ENCODE measurements around the gene C1orf232.
A peak's percentile ranks its signal among the peaks of the same experiment; 100 is the strongest.

C1orf232 gene

GRCh38 chr1:26160527-26161414 lies 8.0 kb downstream of the C1orf232 start:
- peak overlapping the region; percentile 71 for H3K27ac ChIP-seq

GRCh38 chr1:26159743-26160039 lies 9.1 kb downstream of the C1orf232 start:
- no peak overlapping the region for H3K27ac ChIP-seq
- TF ChIP-seq, protein P1, sequence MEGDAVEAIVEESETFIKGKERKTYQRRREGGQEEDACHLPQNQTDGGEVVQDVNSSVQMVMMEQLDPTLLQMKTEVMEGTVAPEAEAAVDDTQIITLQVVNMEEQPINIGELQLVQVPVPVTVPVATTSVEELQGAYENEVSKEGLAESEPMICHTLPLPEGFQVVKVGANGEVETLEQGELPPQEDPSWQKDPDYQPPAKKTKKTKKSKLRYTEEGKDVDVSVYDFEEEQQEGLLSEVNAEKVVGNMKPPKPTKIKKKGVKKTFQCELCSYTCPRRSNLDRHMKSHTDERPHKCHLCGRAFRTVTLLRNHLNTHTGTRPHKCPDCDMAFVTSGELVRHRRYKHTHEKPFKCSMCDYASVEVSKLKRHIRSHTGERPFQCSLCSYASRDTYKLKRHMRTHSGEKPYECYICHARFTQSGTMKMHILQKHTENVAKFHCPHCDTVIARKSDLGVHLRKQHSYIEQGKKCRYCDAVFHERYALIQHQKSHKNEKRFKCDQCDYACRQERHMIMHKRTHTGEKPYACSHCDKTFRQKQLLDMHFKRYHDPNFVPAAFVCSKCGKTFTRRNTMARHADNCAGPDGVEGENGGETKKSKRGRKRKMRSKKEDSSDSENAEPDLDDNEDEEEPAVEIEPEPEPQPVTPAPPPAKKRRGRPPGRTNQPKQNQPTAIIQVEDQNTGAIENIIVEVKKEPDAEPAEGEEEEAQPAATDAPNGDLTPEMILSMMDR (conservative IDR thresholded peaks at IDR 0.05), result no peak

More at GRCh38 chr1:26160527-26161414, 8.0 kb downstream of the C1orf232 start:
- TF ChIP-seq, protein P1 (conservative IDR thresholded peaks at IDR 0.05), result no peak

- H3K27ac ChIP-seq, result no peak within 1 kb of the TSS
- TF ChIP-seq, protein P1 (conservative IDR thresholded peaks at IDR 0.05), result no peak
Measured at GRCh38 chr1:26158908-26159742, 9.6 kb downstream of the C1orf232 start, which contains the start of gene FAM110D. FAM110D (plus strand) TSS chr1:26159079; CDS start chr1:26161292, 2,213 bp downstream.

DNA sequence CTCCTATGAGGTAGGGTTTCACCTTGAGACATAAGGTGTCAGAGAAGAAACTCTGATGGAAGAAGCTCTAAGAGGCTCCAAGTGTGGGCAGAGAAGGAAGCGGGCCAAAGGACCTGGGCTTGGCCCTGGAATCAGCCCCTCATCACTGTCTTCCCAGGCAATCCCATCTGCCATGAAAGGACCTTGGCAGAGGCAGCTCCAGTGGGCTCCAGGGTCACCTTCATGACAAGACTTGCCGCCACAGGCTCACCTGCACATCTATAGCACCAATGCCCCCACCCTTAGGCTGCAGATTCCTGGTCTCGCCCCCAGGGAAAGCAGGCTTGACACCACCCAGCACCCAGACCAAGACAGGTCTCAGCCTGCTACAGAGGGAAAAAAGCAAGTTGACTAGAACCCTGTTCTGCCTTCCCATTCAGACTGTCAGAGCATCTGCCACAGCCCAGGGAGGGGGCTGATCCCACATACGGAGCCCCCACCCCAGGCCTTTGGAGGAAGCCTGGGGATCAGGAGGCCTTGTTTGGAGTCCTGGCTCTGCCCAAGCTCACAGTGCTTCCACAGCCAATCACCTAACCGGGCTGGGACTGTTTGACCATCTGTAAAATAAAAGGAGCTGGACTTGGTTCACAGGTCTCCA lies 10.4 kb downstream of the C1orf232 start:
- no peak overlapping the region for H3K27ac ChIP-seq
- TF ChIP-seq, protein P1 (conservative IDR thresholded peaks at IDR 0.05), result no peak

GRCh38 chr1:26156285-26157038 lies 12.3 kb downstream of the C1orf232 start:
- no peak overlapping the region for H3K27ac ChIP-seq
- TF ChIP-seq, protein P1 (conservative IDR thresholded peaks at IDR 0.05), result no peak

DNA sequence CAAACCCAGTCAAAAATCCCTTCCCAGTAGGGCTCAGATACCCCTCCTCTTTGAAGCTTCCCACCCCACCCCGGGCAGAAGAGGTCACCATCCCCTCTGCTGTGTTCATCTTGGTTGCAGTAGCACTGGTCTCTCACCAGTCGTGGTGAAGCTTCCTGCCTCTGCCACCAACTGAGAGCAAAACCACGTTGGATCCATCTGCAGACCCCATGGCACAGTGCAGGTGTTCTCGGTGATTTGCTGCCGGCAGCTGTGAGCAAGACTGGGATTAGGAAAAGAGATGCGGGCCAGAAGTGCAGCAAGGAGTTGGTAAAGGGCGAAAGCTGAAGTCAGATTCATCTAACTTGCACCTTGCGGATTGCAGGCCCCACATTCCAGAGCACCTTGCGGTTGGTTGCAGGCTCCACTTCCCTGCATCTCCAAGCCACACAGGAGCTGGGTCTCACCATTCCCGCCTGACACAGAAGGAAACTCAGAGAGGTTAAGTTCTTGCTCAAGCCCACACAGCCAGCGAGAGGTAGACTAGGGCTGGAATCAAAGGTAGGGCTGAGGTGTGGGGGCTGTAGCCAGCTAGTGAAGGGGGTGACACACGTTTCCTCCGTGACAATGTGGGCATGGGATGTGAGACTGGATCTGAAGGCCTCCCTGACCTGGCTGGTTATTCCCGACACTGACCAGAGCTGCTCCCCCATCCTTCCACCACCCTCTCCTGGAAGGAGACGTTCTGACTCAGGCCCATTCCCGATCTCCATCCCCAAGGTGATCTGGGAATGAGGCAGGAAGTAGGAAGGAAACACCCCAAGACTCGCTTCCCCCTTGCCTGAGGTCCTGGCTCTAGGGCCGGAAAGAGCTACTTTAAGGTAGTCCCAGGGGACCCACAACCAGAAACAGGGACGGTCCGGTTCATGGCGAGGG lies 13.1 kb downstream of the C1orf232 start:
- TF ChIP-seq, protein P1 (conservative IDR thresholded peaks at IDR 0.05), result no peak

More for the DNA sequence above, 13.1 kb downstream of the C1orf232 start:
- no peak overlapping the region for H3K27ac ChIP-seq
